OCI-LY3 (cell line): ENCODE measurements around the gene CUZD1.

ENCODE experiments used
- H2AFZ ChIP-seq: fragments of 200-600, 300-600 bp; shearing (Covaris generic); 2 replicates; pipeline ENCODE4 v1.6.0; 2014; ENCODE audit warnings: antibody characterized with exemption, low read depth, low read length
- H3K27ac ChIP-seq: fragments of 200-600, 300-600 bp; sonication (generic); 2 replicates; pipeline ENCODE4 v1.5.1; 2014; ENCODE audit warnings: mild to moderate bottlenecking, low read length, moderate library complexity, mixed read lengths
- H3K27me3 ChIP-seq: fragments of 200-600, 300-600 bp; sonication (generic); 2 replicates; pipeline ENCODE4 v1.6.1; 2014; ENCODE audit warnings: low read depth, low read length, mixed read lengths
- H3K36me3 ChIP-seq: fragments of 200-600, 300-600 bp; sonication (generic); replicated peaks from 2 replicates; pipeline ENCODE3; 2014; ENCODE audit warnings: low read depth, low read length, mixed read lengths
- H3K4me1 ChIP-seq: fragments of 300-600, 200-600 bp; sonication (generic); 2 replicates; pipeline ENCODE4 v1.6.1; 2014; ENCODE audit warnings: low read length, mixed read lengths
- H3K4me2 ChIP-seq: fragments of 200-600, 300-600 bp; sonication (generic); 2 replicates; pipeline ENCODE4 v1.6.1; 2014; ENCODE audit warnings: low read length, mixed read lengths
- H3K4me3 ChIP-seq: fragments of 300-600, 200-600 bp; sonication (generic); 2 replicates; pipeline ENCODE4 v1.5.1; 2014; ENCODE audit warnings: antibody characterized with exemption, mild to moderate bottlenecking, low read length, moderate library complexity
- H3K79me2 ChIP-seq: fragments of 300-600, 200-600 bp; shearing (Covaris generic); 2 replicates; pipeline ENCODE4 v1.6.1; 2014; ENCODE audit warnings: mild to moderate bottlenecking, low read length, mixed read lengths
- H3K9ac ChIP-seq: fragments of 300-600, 200-600 bp; shearing (Covaris generic); 2 replicates; pipeline ENCODE4 v1.6.0; 2014; ENCODE audit warnings: mild to moderate bottlenecking, low read length, moderate library complexity
- H3K9me3 ChIP-seq: fragments of 200-600, 300-600 bp; shearing (Covaris generic); 2 replicates; pipeline ENCODE4 v1.6.1; 2014; ENCODE audit warnings: low read length, mixed read lengths; ENCODE audit not compliant: insufficient read depth
- H4K20me1 ChIP-seq: fragments of 200-600, 300-600 bp; sonication (generic); 2 replicates; pipeline ENCODE4 v1.6.1; 2016; ENCODE audit warnings: low read length, mixed read lengths; ENCODE audit not compliant: insufficient read depth
- CTCF ChIP-seq: fragments of 200-600, 300-600 bp; sonication (generic); IDR thresholded peaks from 2 replicates; pipeline ENCODE4 v1.5.1; 2014; ENCODE audit warnings: antibody characterized with exemption, low read length, low read depth
- EZH2phosphoT487 ChIP-seq: fragments of 200-600 bp; shearing (Covaris generic); IDR thresholded peaks from 2 replicates; pipeline ENCODE4 v1.6.1; 2018; ENCODE audit warnings: antibody characterized with exemption, mixed run types, low read depth

Gene CUZD1

GRCh38 chr10:122821808-122822207 is 23.8 kb downstream of the CUZD1 start:
- no peaks in the 10 kb centered on the region for H3K79me2 ChIP-seq

GRCh38 chr10:122815458-122815857 is 30.2 kb downstream of the CUZD1 start:
- Histone ChIP-seq H3K27me3 (no peaks in the 10 kb centered on the region), H3K4me3 (no peak overlapping the region), H3K9ac (no peak overlapping the region), H2AFZ (no peak overlapping the region), H3K4me1 (no peaks in the 10 kb centered on the region), H3K4me2 (no peak overlapping the region), H3K36me3 (no peaks in the 10 kb centered on the region), H3K79me2 (no peaks in the 10 kb centered on the region), H3K9me3 (no peaks in the 10 kb centered on the region), H3K27ac (no peak overlapping the region), H4K20me1 (no peaks in the 10 kb centered on the region)
- TF ChIP-seq EZH2phosphoT487 (no peak), CTCF (no peak)

More at GRCh38 chr10:122821808-122822207, 23.8 kb downstream of the CUZD1 start:
- Histone ChIP-seq H4K20me1 (no peaks in the 10 kb centered on the region), H3K36me3 (no peaks in the 10 kb centered on the region), H3K4me1 (no peaks in the 10 kb centered on the region), H3K9ac (no peak overlapping the region), H3K27ac (no peak overlapping the region), H3K4me2 (no peak overlapping the region), H3K27me3 (no peaks in the 10 kb centered on the region; the same call in 1 of the 2 replicates), H3K4me3 (no peak overlapping the region), H3K9me3 (no peaks in the 10 kb centered on the region), H2AFZ (no peak overlapping the region)
- no peak for TF ChIP-seq CTCF
- no peak for TF ChIP-seq EZH2phosphoT487

GRCh38 chr10:122814493-122814892 is 31.2 kb downstream of the CUZD1 start:
- H2AFZ ChIP-seq: no peak overlapping the region
- no peaks in the 10 kb centered on the region for H3K27me3 ChIP-seq
- H3K79me2 ChIP-seq: no peaks in the 10 kb centered on the region
- no peaks in the 10 kb centered on the region for H4K20me1 ChIP-seq
- no peaks in the 10 kb centered on the region for H3K4me1 ChIP-seq
- H3K27ac ChIP-seq: no peak overlapping the region
- no peaks in the 10 kb centered on the region for H3K36me3 ChIP-seq
- H3K9ac ChIP-seq: no peak overlapping the region
- no peak overlapping the region for H3K4me2 ChIP-seq
- H3K4me3 ChIP-seq: no peak overlapping the region
- no peaks in the 10 kb centered on the region for H3K9me3 ChIP-seq
- TF ChIP-seq CTCF (no peak), EZH2phosphoT487 (no peak)

GRCh38 chr10:122812751-122813150 is 32.9 kb downstream of the CUZD1 start:
- no peaks in the 10 kb centered on the region for H3K36me3 ChIP-seq
- H2AFZ ChIP-seq: no peak overlapping the region
- no peak overlapping the region for H3K27ac ChIP-seq
- H3K27me3 ChIP-seq: no peaks in the 10 kb centered on the region
- no peaks in the 10 kb centered on the region for H3K79me2 ChIP-seq
- H3K9me3 ChIP-seq: no peaks in the 10 kb centered on the region
- no peak overlapping the region for H3K4me2 ChIP-seq
- no peaks in the 10 kb centered on the region for H4K20me1 ChIP-seq
- no peak for TF ChIP-seq CTCF
- TF ChIP-seq EZH2phosphoT487: no peak
- no peaks in the 10 kb centered on the region for H3K4me1 ChIP-seq
- no peak overlapping the region for H3K4me3 ChIP-seq
- H3K9ac ChIP-seq: no peak overlapping the region
